HEK293 (cell line): ENCODE measurements around the gene TOMM70.

Experiments used
- CTCF ChIA-PET: fragments of 350-600 bp; formaldehyde crosslinking; extraction: SDS; loops from one replicate; lab custom pipeline; 2021; ENCODE audit warnings: antibody characterized with exemption; lab: Yijun Ruan, JAX
- POLR2A ChIA-PET: fragments of 300-600 bp; formaldehyde crosslinking; extraction: SDS; loops from one replicate; lab custom pipeline; 2020; ENCODE audit warnings: antibody characterized with exemption, inconsistent platforms; lab: Yijun Ruan, JAX
- H3K27ac ChIP-seq: fragments of 200-500 bp; sonication (Bioruptor generic); 2 replicates; pipeline ENCODE4 v1.5.1; 2014; ENCODE audit warnings: low read depth, low read length, control low read depth, inconsistent platforms; ENCODE audit errors: extremely low read depth
- H3K36me3 ChIP-seq, 2 experiments: fragments of 200-500 bp in 1 of 2; sonication (Bioruptor generic) in 1 of 2; 1 replicate in 1 of 2; 2 replicates in 1 of 2; pipeline ENCODE4 v1.5.1; 2014 to 2017; ENCODE audit warnings: inconsistent platforms in 2 of 2, low read length in 2 of 2; ENCODE audit not compliant: control insufficient read depth in 2 of 2, insufficient read depth in 1 of 2
- H3K4me1 ChIP-seq: fragments of 200-500 bp; sonication (Bioruptor generic); 2 replicates; pipeline ENCODE4 v1.5.1; 2014; ENCODE audit warnings: mild to moderate bottlenecking, low read length, inconsistent platforms; ENCODE audit not compliant: control insufficient read depth, insufficient read depth
- H3K4me3 ChIP-seq: 2 replicates; pipeline ENCODE4 v1.5.1; 2011; ENCODE audit warnings: low read depth, mild to moderate bottlenecking, control low read depth, low read length, moderate library complexity
- H3K9me3 ChIP-seq: fragments of 200-500 bp; sonication (Bioruptor generic); 2 replicates; pipeline ENCODE4 v1.5.1; 2014; ENCODE audit warnings: low read depth, low read length, inconsistent platforms; ENCODE audit not compliant: control insufficient read depth, insufficient read depth
- KLF1 ChIP-seq: fragments of 450-650 bp; formaldehyde crosslinking; IDR thresholded peaks from 2 replicates; pipeline ENCODE4 v1.5.1; 2016; ENCODE audit warnings: missing biosample characterization, missing genetic modification characterization
- PRDM1 ChIP-seq: fragments of 450-650 bp; formaldehyde crosslinking; IDR thresholded peaks from 2 replicates; pipeline ENCODE4; 2016; ENCODE audit warnings: missing biosample characterization, missing genetic modification characterization
- PRDM10 ChIP-seq: fragments of 450-650 bp; formaldehyde crosslinking; IDR thresholded peaks from 2 replicates; pipeline ENCODE4 v1.5.1; 2016; ENCODE audit warnings: missing biosample characterization, missing genetic modification characterization
- TCF7L2 ChIP-seq: IDR thresholded peaks from 2 replicates; pipeline ENCODE4 v1.6.1; 2011; ENCODE audit warnings: low read depth, mild to moderate bottlenecking, inconsistent platforms, low read length, moderate library complexity, borderline replicate concordance
- ZNF274 ChIP-seq, 2 experiments: fragments of 200-500 bp in 1 of 2; fragments of 450-650 bp in 1 of 2; sonication (Bioruptor generic) in 1 of 2; formaldehyde crosslinking in 1 of 2; IDR thresholded peaks; 2 replicates each; pipeline versions ENCODE4 v1.5.1 to v1.6.1; 2014 to 2016; ENCODE audit warnings: borderline replicate concordance in 1 of 2, inconsistent platforms in 1 of 2, low read length in 1 of 2, missing biosample characterization in 1 of 2, missing genetic modification characterization in 1 of 2
- ZNF280C ChIP-seq: fragments of 450-650 bp; formaldehyde crosslinking; IDR thresholded peaks from 2 replicates; pipeline ENCODE4 v1.5.1; 2016; ENCODE audit warnings: missing biosample characterization, missing genetic modification characterization
- ZNF302 ChIP-seq: fragments of 450-650 bp; formaldehyde crosslinking; IDR thresholded peaks from 2 replicates; pipeline ENCODE4 v1.5.1; 2016; ENCODE audit warnings: missing biosample characterization, missing genetic modification characterization, low read depth
- ZNF350 ChIP-seq: fragments of 450-650 bp; formaldehyde crosslinking; IDR thresholded peaks from 2 replicates; pipeline ENCODE4 v1.5.0; 2017; ENCODE audit warnings: missing biosample characterization, mild to moderate bottlenecking, missing genetic modification characterization
- ZNF426 ChIP-seq: fragments of 450-650 bp; formaldehyde crosslinking; IDR thresholded peaks from 2 replicates; pipeline ENCODE4 v1.5.1; 2017; ENCODE audit warnings: missing biosample characterization, missing genetic modification characterization, mild to moderate bottlenecking, inconsistent platforms, moderate library complexity
- ZNF501 ChIP-seq: fragments of 450-650 bp; formaldehyde crosslinking; IDR thresholded peaks from 2 replicates; pipeline ENCODE4 v1.5.1; 2016; ENCODE audit warnings: missing biosample characterization, missing genetic modification characterization
- ZNF529 ChIP-seq: fragments of 450-650 bp; formaldehyde crosslinking; IDR thresholded peaks from 2 replicates; pipeline ENCODE4 v1.5.1; 2017; ENCODE audit warnings: missing genetic modification characterization, missing biosample characterization; ENCODE audit not compliant: insufficient replicate concordance
- ZNF626 ChIP-seq: fragments of 450-650 bp; sonication (Bioruptor Pico); formaldehyde crosslinking; IDR thresholded peaks from 2 replicates; pipeline ENCODE4 v1.5.1; 2018; ENCODE audit warnings: missing biosample characterization, missing genetic modification characterization, inconsistent platforms
- ZNF639 ChIP-seq: fragments of 450-650 bp; formaldehyde crosslinking; IDR thresholded peaks from 2 replicates; pipeline ENCODE4 v1.5.1; 2016; ENCODE audit warnings: missing biosample characterization, missing genetic modification characterization
- ZNF677 ChIP-seq: fragments of 450-650 bp; IDR thresholded peaks from 2 replicates; pipeline ENCODE4 v1.5.0; 2018; ENCODE audit warnings: missing biosample characterization, mild to moderate bottlenecking, missing genetic modification characterization, moderate library complexity
- ZNF704 ChIP-seq: fragments of 450-650 bp; formaldehyde crosslinking; IDR thresholded peaks from 2 replicates; pipeline ENCODE4 v1.5.1; 2016; ENCODE audit warnings: missing biosample characterization, missing genetic modification characterization
- ZSCAN18 ChIP-seq: fragments of 450-650 bp; formaldehyde crosslinking; IDR thresholded peaks from 2 replicates; pipeline ENCODE4 v1.5.1; 2016; ENCODE audit warnings: missing biosample characterization, missing genetic modification characterization

TOMM70 gene

GRCh38 chr3:100331660-100332059 is 69.2 kb downstream of the TOMM70 start:
- no peak overlapping the region for H3K4me3 ChIP-seq
- no peaks in the 10 kb centered on the region for H3K36me3 ChIP-seq
- H3K4me1 ChIP-seq, result 0 out of 2 replicates have a peak, but pooled peaks cover 3% of the 10 kb centered on the region
- ChIA-PET CTCF (interaction anchor here (0.6 kb wide), 1 partner anchor 12 kb away, joined by 3 read pairs; no protein-coding TSS in a partner anchor), POLR2A (no interaction called here)
- no peaks in the 10 kb centered on the region for H3K9me3 ChIP-seq
- TF ChIP-seq ZNF426 (tag by site-specific recombination) (no peak), ZNF280C (tag by site-specific recombination) (no peak), ZNF529 (tag by site-specific recombination) (no peak), ZNF274 (IDR thresholded peaks at IDR 0.05; ENCODE audit: low read length) (no peak), ZNF274 (tag by site-specific recombination; IDR thresholded peaks at IDR 0.05; ENCODE audit: borderline replicate concordance) (no peak), KLF1 (tag by site-specific recombination) (no peak), ZNF677 (tag by site-specific recombination) (no peak), ZNF626 (no peak), ZNF501 (tag by site-specific recombination) (no peak), ZNF704 (tag by site-specific recombination) (no peak), ZNF639 (tag by site-specific recombination) (no peak)
- H3K27ac ChIP-seq, result no peak overlapping the region

- no peak for TF ChIP-seq PRDM10 (tag by site-specific recombination)
- no peak for TF ChIP-seq ZNF350 (tag by site-specific recombination)
- TF ChIP-seq ZNF302 (tag by site-specific recombination), result no peak
- no peak for TF ChIP-seq ZSCAN18 (tag by site-specific recombination)
- TF ChIP-seq TCF7L2, result no peak
- TF ChIP-seq PRDM1, result no peak
- ChIA-PET POLR2A (no interaction called here), CTCF (no interaction called here)
- H3K27ac ChIP-seq, result no peak overlapping the region
- no peaks in the 10 kb centered on the region for H3K9me3 ChIP-seq
- no peak overlapping the region for H3K4me3 ChIP-seq
- peaks cover 0 to 2% of the 10 kb centered on the region in 2 experiments; a peak in 1 of 3 replicates for H3K36me3 ChIP-seq
- 0 out of 2 replicates have a peak, but pooled peaks cover 3% of the 10 kb centered on the region for H3K4me1 ChIP-seq
Measured at GRCh38 chr3:100330651-100331050, 70.2 kb downstream of the TOMM70 start.
